Smooth muscle cell (in vitro differentiated cells): ENCODE data around the gene EXOC7. TPM values are rescaled to one million over a fixed set of nuclear protein-coding genes. Genes with fewer than 3 reads are reported as not detected.

Source experiments
- DNase-seq: peaks from one replicate; lab custom pipeline; 2025; ENCODE audit not compliant: unreplicated experiment; lab: John Stamatoyannopoulos, UW
- H2AFZ ChIP-seq: fragments of 200-600 bp; sonication (generic); 2 replicates; pipeline ENCODE4 v1.6.0; 2016; ENCODE audit warnings: antibody characterized with exemption, low read depth, mild to moderate bottlenecking
- H3F3A ChIP-seq: fragments of 200-600 bp; sonication (generic); 2 replicates; pipeline ENCODE4 v1.6.0; 2017; ENCODE audit warnings: antibody characterized with exemption, low read depth
- H3K27ac ChIP-seq: fragments of 200-600 bp; sonication (generic); 2 replicates; pipeline ENCODE4 v1.5.1; 2016; ENCODE audit warnings: low read depth, mild to moderate bottlenecking
- H3K27me3 ChIP-seq: fragments of 200-600 bp; sonication (generic); 2 replicates; pipeline ENCODE4 v1.6.1; 2016; ENCODE audit warnings: low read depth, mild to moderate bottlenecking
- H3K36me3 ChIP-seq: fragments of 200-600 bp; sonication (generic); 2 replicates; pipeline ENCODE4 v1.5.1; 2016; ENCODE audit warnings: low read depth
- H3K4me1 ChIP-seq: fragments of 200-600 bp; sonication (generic); 2 replicates; pipeline ENCODE4 v1.5.1; 2016; ENCODE audit warnings: low read depth
- H3K4me2 ChIP-seq: fragments of 200-600 bp; sonication (generic); 2 replicates; pipeline ENCODE4 v1.6.0; 2016; ENCODE audit warnings: mild to moderate bottlenecking
- H3K4me3 ChIP-seq: fragments of 200-600 bp; sonication (generic); 2 replicates; pipeline ENCODE4 v1.5.1; 2016; ENCODE audit warnings: mild to moderate bottlenecking
- H3K79me2 ChIP-seq: fragments of 200-600 bp; sonication (generic); 2 replicates; pipeline ENCODE4 v1.6.0; 2016; ENCODE audit warnings: low read depth, mild to moderate bottlenecking
- H3K9ac ChIP-seq: fragments of 200-600 bp; sonication (generic); 2 replicates; pipeline ENCODE4 v1.6.0; 2016; ENCODE audit warnings: low read depth
- H3K9me3 ChIP-seq: fragments of 200-600 bp; sonication (generic); replicated peaks from 2 replicates; pipeline ENCODE4 v1.5.1; 2016; ENCODE audit warnings: low read depth
- H4K20me1 ChIP-seq: fragments of 200-600 bp; sonication (generic); 2 replicates; pipeline ENCODE4 v1.6.0; 2016; ENCODE audit warnings: low read depth
- WGBS: methylation state at CpG from one replicate; pipeline ENCODE4 v1.1.7; 2016; ENCODE audit warnings: low lambda C conversion rate; 5-methylcytosine and 5-hydroxymethylcytosine counted together
- polyA plus RNA-seq: library from polyadenylated mRNA; unstranded; fragments of >200 nt; fragmentation: Nextera tagmentation; extraction: Ambion mirVana; gene quantifications from 2 replicates; pipeline ENCODE4 v1.2.1, GENCODE V29; 2016
- total RNA-seq: library from RNA; depleted of rRNA; stranded (reverse); fragments of >200 nt; gene quantifications from 2 replicates; pipeline ENCODE4 v1.2.3, GENCODE V29; 2014
- TF ChIP-seq, protein P1 (sequence below): fragments of 200-600 bp; sonication (generic); IDR thresholded peaks from 2 replicates; pipeline ENCODE4 v1.5.1; 2017; ENCODE audit warnings: borderline replicate concordance, mild to moderate bottlenecking, antibody characterized with exemption; ENCODE audit not compliant: insufficient read depth, poor library complexity, severe bottlenecking

EXOC7 gene
- total and polyA plus RNA-seq, 2 experiments from 2014 or later, result 59.1 to 70.3 TPM

GRCh38 chr17:76082326-76083251 is 21.0 kb downstream of the EXOC7 start:
- Histone ChIP-seq H3K4me1 (peaks cover 5% of the 10 kb centered on the region), H3K36me3 (no peaks in the 10 kb centered on the region), H3K9me3 (no peaks in the 10 kb centered on the region), H3K79me2 (no peaks in the 10 kb centered on the region), H2AFZ (no peak overlapping the region), H4K20me1 (peaks cover 15% of the 10 kb centered on the region), H3K9ac (no peak overlapping the region), H3K4me3 (no peak overlapping the region), H3F3A (no peaks in the 10 kb centered on the region), H3K27me3 (peaks cover 32% of the 10 kb centered on the region), H3K27ac (no peak overlapping the region), H3K4me2 (no peak overlapping the region)
- 85% methylated on average over 20 of the region's 20 CpGs for WGBS
- DNase-seq, result no peak
- TF ChIP-seq, protein P1, sequence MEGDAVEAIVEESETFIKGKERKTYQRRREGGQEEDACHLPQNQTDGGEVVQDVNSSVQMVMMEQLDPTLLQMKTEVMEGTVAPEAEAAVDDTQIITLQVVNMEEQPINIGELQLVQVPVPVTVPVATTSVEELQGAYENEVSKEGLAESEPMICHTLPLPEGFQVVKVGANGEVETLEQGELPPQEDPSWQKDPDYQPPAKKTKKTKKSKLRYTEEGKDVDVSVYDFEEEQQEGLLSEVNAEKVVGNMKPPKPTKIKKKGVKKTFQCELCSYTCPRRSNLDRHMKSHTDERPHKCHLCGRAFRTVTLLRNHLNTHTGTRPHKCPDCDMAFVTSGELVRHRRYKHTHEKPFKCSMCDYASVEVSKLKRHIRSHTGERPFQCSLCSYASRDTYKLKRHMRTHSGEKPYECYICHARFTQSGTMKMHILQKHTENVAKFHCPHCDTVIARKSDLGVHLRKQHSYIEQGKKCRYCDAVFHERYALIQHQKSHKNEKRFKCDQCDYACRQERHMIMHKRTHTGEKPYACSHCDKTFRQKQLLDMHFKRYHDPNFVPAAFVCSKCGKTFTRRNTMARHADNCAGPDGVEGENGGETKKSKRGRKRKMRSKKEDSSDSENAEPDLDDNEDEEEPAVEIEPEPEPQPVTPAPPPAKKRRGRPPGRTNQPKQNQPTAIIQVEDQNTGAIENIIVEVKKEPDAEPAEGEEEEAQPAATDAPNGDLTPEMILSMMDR, result no peak

DNA sequence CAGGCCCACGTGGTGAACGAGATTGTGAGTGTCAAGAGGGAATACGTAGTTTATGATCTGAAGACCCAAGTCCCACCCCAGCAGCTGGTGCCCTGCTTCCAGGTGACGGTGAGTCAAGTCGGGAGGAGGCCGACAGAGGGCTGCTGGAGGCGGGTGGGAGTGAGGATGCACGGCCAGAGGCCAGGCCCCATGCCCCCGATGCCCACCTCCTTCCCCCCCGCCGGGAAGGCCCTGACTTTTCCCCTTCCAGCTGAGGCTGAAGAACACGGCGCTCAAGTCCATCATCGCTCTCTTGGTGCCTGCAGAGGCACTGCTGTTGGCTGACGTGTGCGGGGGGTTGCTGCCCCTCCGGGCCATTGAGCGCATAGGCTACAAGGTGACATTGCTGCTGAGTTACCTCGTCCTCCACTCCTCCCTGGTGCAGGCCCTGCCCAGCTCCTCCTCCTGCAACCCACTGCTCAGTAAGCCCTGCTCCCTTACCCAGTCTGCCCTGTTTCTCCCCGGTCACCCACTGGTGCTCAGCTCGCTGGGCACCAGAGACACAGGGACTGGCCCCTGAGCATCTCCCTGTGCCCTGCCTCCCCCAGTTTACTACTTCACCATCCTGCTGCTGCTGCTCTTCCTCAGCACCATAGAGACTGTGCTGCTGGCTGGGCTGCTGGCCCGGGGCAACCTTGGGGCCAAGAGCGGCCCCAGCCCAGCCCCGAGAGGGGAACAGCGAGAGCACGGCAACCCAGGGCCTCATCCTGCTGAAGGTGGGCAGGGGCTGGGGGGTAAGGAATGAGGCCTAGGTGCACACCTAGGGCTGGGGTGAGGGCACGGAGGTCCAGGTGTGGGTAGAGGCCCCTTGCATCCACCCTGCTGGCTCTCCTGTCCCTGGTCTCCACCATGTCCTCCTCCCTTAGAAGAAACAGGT is 22.0 kb downstream of the EXOC7 start:
- TF ChIP-seq, protein P1, result no peak
- H3K9me3 ChIP-seq, result no peaks in the 10 kb centered on the region
- no peak overlapping the region for H3K27ac ChIP-seq
- peaks cover 11% of the 10 kb centered on the region for H3K4me1 ChIP-seq
- H2AFZ ChIP-seq, result no peak overlapping the region
- H3K79me2 ChIP-seq, result no peaks in the 10 kb centered on the region
- no peak overlapping the region for H3K4me2 ChIP-seq
- no peaks in the 10 kb centered on the region for H3K36me3 ChIP-seq
- DNase-seq, result no peak
- WGBS, result 86% methylated on average over 22 of the region's 27 CpGs
- H3F3A ChIP-seq, result no peaks in the 10 kb centered on the region
- no peak overlapping the region for H3K9ac ChIP-seq
- peaks cover 12% of the 10 kb centered on the region for H4K20me1 ChIP-seq
- H3K27me3 ChIP-seq, result peaks cover 42% of the 10 kb centered on the region
- no peak overlapping the region for H3K4me3 ChIP-seq

DNA sequence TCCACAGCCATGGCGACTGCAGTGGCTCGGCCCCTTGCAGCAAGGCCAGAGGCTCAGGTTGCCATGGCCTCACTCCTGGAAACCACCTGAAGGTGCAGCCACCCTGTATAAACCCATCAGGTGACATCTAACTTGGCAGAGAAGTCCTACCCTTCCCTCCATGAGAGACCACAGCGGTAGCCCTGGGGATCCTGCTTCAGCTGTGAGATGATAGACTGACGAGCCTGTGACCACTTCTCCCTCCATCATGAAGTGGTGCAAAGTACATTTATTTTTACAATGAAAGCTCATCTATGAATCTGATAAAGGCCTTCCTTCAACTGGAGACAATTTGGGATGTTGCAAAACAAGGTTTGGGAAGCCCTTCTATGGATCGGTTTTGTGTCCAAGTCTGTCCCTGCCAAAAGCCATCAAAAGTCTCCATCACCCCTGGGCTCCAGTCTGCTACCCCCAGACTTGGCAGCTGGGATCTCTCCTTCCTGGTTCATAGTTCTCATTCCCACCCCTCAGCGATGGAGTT is 22.8 kb downstream of the EXOC7 start:
- Histone ChIP-seq H3K27ac (no peak overlapping the region), H3K9ac (no peak overlapping the region), H3K9me3 (no peaks in the 10 kb centered on the region), H3K4me2 (no peak overlapping the region), H3K27me3 (peaks cover 49% of the 10 kb centered on the region), H3K4me1 (peaks cover 11% of the 10 kb centered on the region), H3F3A (no peaks in the 10 kb centered on the region), H3K79me2 (no peaks in the 10 kb centered on the region), H3K36me3 (no peaks in the 10 kb centered on the region), H3K4me3 (no peak overlapping the region), H4K20me1 (peaks cover 12% of the 10 kb centered on the region), H2AFZ (no peak overlapping the region)
- DNase-seq, result no peak
- TF ChIP-seq, protein P1, result no peak
- WGBS, result 59% methylated on average over 6 of the region's 6 CpGs
